Neuronal stem cell (in vitro differentiated cells): Measurements from ENCODE around the gene ZBTB20.

Source experiments
- DNase-seq: peaks from one replicate; pipeline ENCODE4 v3.0.0-alpha.2; 2013; ENCODE audit warnings: low spot score
- H2AFZ ChIP-seq: one replicate; pipeline ENCODE4 v1.6.1; 2013; ENCODE audit warnings: mild to moderate bottlenecking, low read length, inconsistent platforms
- H2AK5ac ChIP-seq: 2 replicates; pipeline ENCODE4 v1.6.1; 2013; ENCODE audit warnings: low read depth, mild to moderate bottlenecking, inconsistent platforms, low read length, moderate library complexity, mixed read lengths
- H2BK120ac ChIP-seq: 2 replicates; pipeline ENCODE4 v1.6.1; 2013; ENCODE audit warnings: low read depth, mild to moderate bottlenecking, inconsistent platforms, low read length, moderate library complexity, mixed read lengths
- H2BK12ac ChIP-seq: one replicate; pipeline ENCODE4 v1.6.1; 2013; ENCODE audit warnings: low read length, inconsistent platforms
- H2BK15ac ChIP-seq: 2 replicates; pipeline ENCODE4 v1.6.1; 2013; ENCODE audit warnings: mild to moderate bottlenecking, low read length, inconsistent platforms, mixed read lengths
- H2BK5ac ChIP-seq: one replicate; pipeline ENCODE4 v1.6.1; 2013; ENCODE audit warnings: inconsistent platforms, mild to moderate bottlenecking, low read length, moderate library complexity
- H3K14ac ChIP-seq: one replicate; pipeline ENCODE4 v1.6.1; 2013; ENCODE audit warnings: low read length, inconsistent platforms
- H3K18ac ChIP-seq: 2 replicates; pipeline ENCODE4 v1.6.1; 2013; ENCODE audit warnings: low read length, inconsistent platforms
- H3K23ac ChIP-seq: 2 replicates; pipeline ENCODE4 v1.6.1; 2013; ENCODE audit warnings: low read depth, mild to moderate bottlenecking, mixed read lengths, low read length, inconsistent platforms; ENCODE audit not compliant: poor library complexity
- H3K27ac ChIP-seq: replicated peaks from 3 replicates; pipeline ENCODE4 v1.5.1; 2013; ENCODE audit warnings: low read length, inconsistent platforms
- H3K27me3 ChIP-seq, 3 experiments: 2 replicates each; pipeline ENCODE4 v1.6.1; 2013; ENCODE audit warnings: low read length in 3 of 3, mild to moderate bottlenecking in 2 of 3, inconsistent platforms in 1 of 3, low read depth in 1 of 3, mixed read lengths in 1 of 3, moderate library complexity in 1 of 3; ENCODE audit not compliant: control insufficient read depth in 3 of 3, insufficient read depth in 3 of 3
- H3K36me3 ChIP-seq, 2 donors: replicated peaks in 1 of 2; 2 replicates each; pipeline ENCODE4 v1.6.1; 2013; ENCODE audit warnings: low read length in 2 of 2; ENCODE audit not compliant: control insufficient read depth in 2 of 2, insufficient read depth in 2 of 2
- H3K4ac ChIP-seq: 2 replicates; pipeline ENCODE4 v1.6.1; 2013; ENCODE audit warnings: inconsistent platforms, mild to moderate bottlenecking, low read length, moderate library complexity
- H3K4me1 ChIP-seq, 2 donors: 1 replicate in 1 of 2; 2 replicates in 1 of 2; pipeline ENCODE4 v1.6.1; 2013; ENCODE audit warnings: low read length in 2 of 2, low read depth in 1 of 2; ENCODE audit not compliant: control insufficient read depth in 2 of 2, insufficient read depth in 1 of 2
- H3K4me2 ChIP-seq: one replicate; pipeline ENCODE4 v1.6.1; 2013; ENCODE audit warnings: mild to moderate bottlenecking, low read length, inconsistent platforms; ENCODE audit not compliant: insufficient read depth, poor library complexity, severe bottlenecking
- H3K4me3 ChIP-seq, 2 donors: 2 replicates each; pipeline ENCODE4 v1.5.1; 2013; ENCODE audit warnings: low read length in 2 of 2, mild to moderate bottlenecking in 2 of 2, inconsistent platforms in 1 of 2, moderate library complexity in 1 of 2
- H3K79me1 ChIP-seq: one replicate; pipeline ENCODE4 v1.6.1; 2013; ENCODE audit warnings: low read depth, mild to moderate bottlenecking, inconsistent platforms, low read length, moderate library complexity
- H3K9ac ChIP-seq: one replicate; pipeline ENCODE4 v1.6.1; 2013; ENCODE audit warnings: mild to moderate bottlenecking, low read depth, low read length, inconsistent platforms; ENCODE audit not compliant: poor library complexity
- H3K9me3 ChIP-seq, 2 donors: replicated peaks in 1 of 2; 2 replicates each; pipeline versions ENCODE3 to v1.6.1; 2013; ENCODE audit warnings: low read length in 2 of 2, mild to moderate bottlenecking in 2 of 2, inconsistent platforms in 1 of 2, low read depth in 1 of 2, mixed read lengths in 1 of 2, moderate library complexity in 1 of 2; ENCODE audit not compliant: control insufficient read depth in 2 of 2, insufficient read depth in 1 of 2
- H4K8ac ChIP-seq: one replicate; pipeline ENCODE4 v1.6.1; 2013; ENCODE audit warnings: low read depth, mild to moderate bottlenecking, inconsistent platforms, low read length, moderate library complexity
- H4K91ac ChIP-seq: one replicate; pipeline ENCODE4 v1.6.1; 2013; ENCODE audit warnings: low read length, low read depth, mild to moderate bottlenecking, inconsistent platforms; ENCODE audit not compliant: poor library complexity
- WGBS, 2 donors: extraction: QIAGEN DNeasy Blood & Tissue Kit; methylation state at CpG; one replicate each; pipeline ENCODE4 v1.1.7; 2013; ENCODE audit warnings: missing lambda C conversion rate in 2 of 2, mixed read lengths in 1 of 2; ENCODE audit not compliant: insufficient read length in 2 of 2, insufficient replicate concordance in 1 of 2; ENCODE audit errors: extremely low coverage in 2 of 2; 5-methylcytosine and 5-hydroxymethylcytosine counted together

ZBTB20 gene

GRCh38 chr3:114839476-114839875 is 307.6 kb downstream of the ZBTB20 start:
- Histone ChIP-seq H3K23ac (no peak overlapping the region), H3K79me1 (no peaks in the 10 kb centered on the region), H2BK12ac (no peak overlapping the region), H3K36me3 (no peaks in the 10 kb centered on the region), H3K4me3 (no peak overlapping the region), H2BK120ac (no peak overlapping the region), H3K9me3 (no peaks in the 10 kb centered on the region), H3K4ac (no peak overlapping the region), H3K18ac (no peak overlapping the region), H3K4me1 (no peaks in the 10 kb centered on the region), H3K14ac (no peak overlapping the region), H3K4me2 (no peak overlapping the region), H2AFZ (no peak overlapping the region), H2BK5ac (no peak overlapping the region), H3K27me3 (no peaks in the 10 kb centered on the region), H3K27ac (no peak overlapping the region), H2AK5ac (no peak overlapping the region), H2BK15ac (no peak overlapping the region), H4K8ac (no peak overlapping the region), H4K91ac (no peak overlapping the region), H3K9ac (no peak overlapping the region)
- DNase-seq: no peak
- no CpG with 5 or more reads among the region's 2 CpGs for WGBS, 2 donors

DNA sequence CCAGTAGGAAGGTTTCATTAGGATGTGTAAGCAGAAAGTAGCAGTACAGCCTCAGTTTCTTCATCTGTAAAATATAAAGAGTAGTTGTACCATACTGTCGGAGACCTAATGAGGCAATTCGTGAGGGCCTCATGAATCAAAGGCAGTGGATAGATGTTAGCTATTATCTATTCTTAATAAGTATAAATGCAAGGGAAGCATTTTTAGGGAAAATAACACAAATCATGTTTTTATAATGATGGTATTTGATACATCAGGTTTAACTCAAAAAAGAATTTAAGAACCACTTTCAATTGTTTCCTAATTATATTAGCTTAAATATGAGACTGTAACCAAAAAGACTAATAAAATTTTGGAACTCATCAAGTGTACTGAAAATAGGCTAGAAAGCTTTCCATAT is 309.1 kb downstream of the ZBTB20 start:
- H3K4me1 ChIP-seq: no peaks in the 10 kb centered on the region
- H4K8ac ChIP-seq: no peak overlapping the region
- H2BK15ac ChIP-seq: no peak overlapping the region
- no peaks in the 10 kb centered on the region for H3K27me3 ChIP-seq
- no peak overlapping the region for H3K4ac ChIP-seq
- no peak overlapping the region for H2BK120ac ChIP-seq
- no CpG with 5 or more reads among the region's 2 CpGs for WGBS, 2 donors
- H3K4me3 ChIP-seq: no peak overlapping the region
- H2BK12ac ChIP-seq: no peak overlapping the region
- no peaks in the 10 kb centered on the region for H3K36me3 ChIP-seq
- H3K4me2 ChIP-seq: no peak overlapping the region
- no peak overlapping the region for H2AK5ac ChIP-seq
- no peak overlapping the region for H3K18ac ChIP-seq
- H2BK5ac ChIP-seq: no peak overlapping the region
- H3K23ac ChIP-seq: no peak overlapping the region
- no peak overlapping the region for H3K14ac ChIP-seq
- H3K9me3 ChIP-seq: no peaks in the 10 kb centered on the region
- no peak for DNase-seq
- no peak overlapping the region for H3K9ac ChIP-seq
- no peak overlapping the region for H3K27ac ChIP-seq
- H2AFZ ChIP-seq: no peak overlapping the region
- no peaks in the 10 kb centered on the region for H3K79me1 ChIP-seq
- H4K91ac ChIP-seq: no peak overlapping the region

DNA sequence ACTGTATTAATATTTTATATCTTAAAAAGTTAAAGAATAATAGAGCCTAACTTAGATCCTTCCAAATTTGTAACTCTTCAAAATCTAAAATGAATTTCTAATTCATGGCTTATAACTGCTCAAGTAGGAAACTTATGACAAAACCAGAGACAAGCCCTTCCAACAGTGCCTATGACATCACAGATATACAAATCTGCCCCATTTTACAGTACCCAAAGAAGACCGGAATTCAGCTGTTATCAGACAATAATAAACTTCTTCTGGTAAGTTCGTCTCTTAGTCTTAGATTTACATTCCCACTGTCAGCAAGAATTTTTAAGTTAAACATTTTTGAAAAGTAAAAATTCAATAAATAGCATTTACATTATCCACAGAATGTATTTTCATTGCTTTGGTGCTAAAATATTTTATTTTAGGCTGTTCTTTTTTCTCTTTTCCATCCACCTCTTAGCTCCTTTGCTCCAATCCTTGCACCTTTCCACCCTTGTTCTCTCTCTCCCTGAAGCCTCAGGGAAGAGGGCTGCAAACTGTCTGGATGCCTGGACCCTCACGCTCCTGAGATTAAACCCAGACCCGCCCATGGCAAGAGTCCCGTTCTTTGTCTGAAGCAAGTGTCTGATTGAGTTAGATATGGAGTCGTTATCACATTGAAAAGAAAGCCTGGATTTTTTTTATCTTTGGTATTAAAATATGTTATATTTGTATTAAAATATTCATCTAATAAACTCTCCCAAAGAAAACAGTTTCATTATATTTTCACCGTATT is 312.7 kb downstream of the ZBTB20 start:
- no peak overlapping the region for H3K27ac ChIP-seq
- H2BK15ac ChIP-seq: no peak overlapping the region
- no peak overlapping the region for H3K23ac ChIP-seq
- H2BK12ac ChIP-seq: no peak overlapping the region
- no peak overlapping the region for H4K91ac ChIP-seq
- H3K14ac ChIP-seq: no peak overlapping the region
- H2AFZ ChIP-seq: no peak overlapping the region
- no peak overlapping the region for H3K4me3 ChIP-seq
- no peak overlapping the region for H2BK120ac ChIP-seq
- H4K8ac ChIP-seq: no peak overlapping the region
- H3K18ac ChIP-seq: no peak overlapping the region
- H3K9me3 ChIP-seq: peaks cover 0 to 5% of the 10 kb centered on the region in 2 donors
- H3K9ac ChIP-seq: no peak overlapping the region
- no peak overlapping the region for H2BK5ac ChIP-seq
- DNase-seq: no peak
- H3K4me1 ChIP-seq: peaks cover 0 to 2% of the 10 kb centered on the region in 2 donors
- H3K27me3 ChIP-seq: no peaks in the 10 kb centered on the region
- no peak overlapping the region for H3K4me2 ChIP-seq
- WGBS, 2 donors: no CpG with 5 or more reads among the region's 7 CpGs
- H3K4ac ChIP-seq: no peak overlapping the region
- H3K36me3 ChIP-seq: no peaks in the 10 kb centered on the region
- no peaks in the 10 kb centered on the region for H3K79me1 ChIP-seq
- no peak overlapping the region for H2AK5ac ChIP-seq

DNA sequence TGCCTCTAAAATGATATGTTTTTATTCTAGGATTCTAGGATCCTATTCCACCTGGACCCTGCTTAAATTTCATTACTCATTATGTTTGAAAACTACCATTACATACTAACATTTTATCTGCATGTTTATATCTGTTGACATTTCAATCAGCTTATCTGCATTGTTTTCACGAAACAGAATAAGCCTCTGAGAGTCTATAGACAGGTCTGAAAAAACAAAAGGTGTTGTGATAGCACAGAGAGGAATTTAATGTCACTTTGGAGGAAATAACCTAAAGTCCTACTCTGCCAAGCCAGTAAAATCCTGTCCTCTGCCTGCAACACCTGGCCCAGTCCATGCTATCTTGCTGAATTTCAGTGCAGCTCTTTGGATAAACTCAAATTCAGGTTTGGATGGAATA is 315.2 kb downstream of the ZBTB20 start:
- Histone ChIP-seq H2AFZ (no peak overlapping the region), H3K36me3 (no peaks in the 10 kb centered on the region), H2BK5ac (no peak overlapping the region), H3K4me2 (no peak overlapping the region), H3K79me1 (no peaks in the 10 kb centered on the region), H2BK12ac (no peak overlapping the region), H2AK5ac (no peak overlapping the region), H2BK120ac (no peak overlapping the region), H3K4me1 (peaks cover 0 to 2% of the 10 kb centered on the region in 2 donors), H3K9ac (no peak overlapping the region), H4K91ac (no peak overlapping the region), H3K14ac (no peak overlapping the region), H4K8ac (no peak overlapping the region), H3K4ac (no peak overlapping the region), H3K27me3 (no peaks in the 10 kb centered on the region), H3K23ac (no peak overlapping the region), H3K4me3 (no peak overlapping the region), H3K27ac (no peak overlapping the region), H3K9me3 (peaks cover 0 to 5% of the 10 kb centered on the region in 2 donors), H3K18ac (no peak overlapping the region), H2BK15ac (no peak overlapping the region)
- DNase-seq: no peak
- no CpG with 5 or more reads among the region's 1 CpG for WGBS, 2 donors
